Osteocyte (in vitro differentiated cells): Measurements from ENCODE around the gene HRCT1. TPM values are rescaled to one million over a fixed set of nuclear protein-coding genes. Genes with fewer than 3 reads are reported as not detected.

Experiments
- DNase-seq: peaks from one replicate; pipeline ENCODE4 v3.0.0; 2021; ENCODE audit warnings: mixed read lengths; ENCODE audit not compliant: unreplicated experiment; ENCODE audit errors: extremely low spot score
- H3K27ac Mint-ChIP-seq: one replicate; pipeline ENCODE4 v1.8.0; 2021; ENCODE audit warnings: mild to moderate bottlenecking, mixed read lengths; ENCODE audit not compliant: unreplicated experiment
- H3K27me3 Mint-ChIP-seq: one replicate; pipeline ENCODE4 v1.8.0; 2021; ENCODE audit warnings: mixed read lengths; ENCODE audit not compliant: unreplicated experiment
- H3K36me3 Mint-ChIP-seq: one replicate; pipeline ENCODE4 v1.8.0; 2021; ENCODE audit warnings: mixed read lengths; ENCODE audit not compliant: unreplicated experiment
- H3K4me1 Mint-ChIP-seq: one replicate; pipeline ENCODE4 v1.8.0; 2021; ENCODE audit warnings: mixed read lengths; ENCODE audit not compliant: unreplicated experiment
- H3K4me3 Mint-ChIP-seq: one replicate; pipeline ENCODE4 v1.8.0; 2021; ENCODE audit warnings: mild to moderate bottlenecking, moderate library complexity, mixed read lengths; ENCODE audit not compliant: unreplicated experiment
- H3K9me3 Mint-ChIP-seq: one replicate; pipeline ENCODE4 v1.8.0; 2021; ENCODE audit warnings: mixed read lengths; ENCODE audit not compliant: unreplicated experiment
- CTCF ChIP-seq: fragments of 200-600 bp; sonication (generic); IDR thresholded peaks from 2 replicates; pipeline ENCODE4 v1.5.0; 2021; ENCODE audit warnings: antibody characterized with exemption, mild to moderate bottlenecking, moderate library complexity
- total RNA-seq: library from RNA; stranded (reverse); gene quantifications from 2 replicates; pipeline ENCODE4 v1.2.1, GENCODE V29; 2021

HRCT1 gene
- total RNA-seq, 1 donor from 2014 or later = 3.7 TPM

GRCh38 chr9:35864695-35865255 lies 41.2 kb upstream of the HRCT1 start:
- no peak overlapping the region for H3K4me3 Mint-ChIP-seq
- no peak for TF ChIP-seq CTCF
- no peak overlapping the region for H3K27ac Mint-ChIP-seq
- H3K4me1 Mint-ChIP-seq = no peaks in the 10 kb centered on the region
- DNase-seq = peak; percentile 73
- H3K27me3 Mint-ChIP-seq = peaks cover 37% of the 10 kb centered on the region
- H3K9me3 Mint-ChIP-seq = no peaks in the 10 kb centered on the region
- no peaks in the 10 kb centered on the region for H3K36me3 Mint-ChIP-seq

- no peak for TF ChIP-seq CTCF
- Mint-ChIP-seq H3K36me3 (no peaks in the 10 kb centered on the region), H3K4me1 (no peaks in the 10 kb centered on the region), H3K9me3 (no peaks in the 10 kb centered on the region), H3K4me3 (no peak overlapping the region), H3K27me3 (peaks cover 13% of the 10 kb centered on the region), H3K27ac (no peak overlapping the region)
- DNase-seq = peak; percentile 57
Observed at GRCh38 chr9:35867538-35867937, 38.5 kb upstream of the HRCT1 start.

- Mint-ChIP-seq H3K9me3 (no peaks in the 10 kb centered on the region), H3K36me3 (no peaks in the 10 kb centered on the region), H3K4me3 (no peak overlapping the region), H3K27me3 (peaks cover 2% of the 10 kb centered on the region), H3K27ac (no peak overlapping the region), H3K4me1 (no peaks in the 10 kb centered on the region)
- DNase-seq = no peak
- TF ChIP-seq CTCF = no peak
Observed at GRCh38 chr9:35868933-35869332, 37.1 kb upstream of the HRCT1 start.

GRCh38 chr9:35869621-35870216 lies 36.3 kb upstream of the HRCT1 start:
- H3K36me3 Mint-ChIP-seq = no peaks in the 10 kb centered on the region
- no peaks in the 10 kb centered on the region for H3K4me1 Mint-ChIP-seq
- peaks cover 3% of the 10 kb centered on the region for H3K27me3 Mint-ChIP-seq
- DNase-seq = peak; percentile 73
- no peak overlapping the region for H3K27ac Mint-ChIP-seq
- H3K9me3 Mint-ChIP-seq = peaks cover under 1% of the 10 kb centered on the region
- no peak for TF ChIP-seq CTCF
- H3K4me3 Mint-ChIP-seq = no peak overlapping the region

- no peaks in the 10 kb centered on the region for H3K4me1 Mint-ChIP-seq
- H3K27me3 Mint-ChIP-seq = peaks cover 8% of the 10 kb centered on the region
- TF ChIP-seq CTCF = no peak
- H3K36me3 Mint-ChIP-seq = no peaks in the 10 kb centered on the region
- H3K9me3 Mint-ChIP-seq = peaks cover 5% of the 10 kb centered on the region
- DNase-seq = no peak
- H3K27ac Mint-ChIP-seq = no peak within 1 kb of the TSS
- no peak within 1 kb of the TSS for H3K4me3 Mint-ChIP-seq
Observed at GRCh38 chr9:35870351-35870923, 35.6 kb upstream of the HRCT1 start, which contains the start of gene OR13J1. OR13J1 (minus strand) TSS chr9:35870401; CDS start chr9:35870401, 0 bp downstream.
